ENCODE data around the gene MLH3.

- TF ChIP-seq CTCF (IDR thresholded peaks at IDR 0.05; ENCODE audit: borderline replicate concordance, extremely low read depth, low read length, poor library complexity, severe bottlenecking) (no peak), EZH2 (IDR thresholded peaks at IDR 0.05; ENCODE audit: borderline replicate concordance, low read depth, low read length, severe bottlenecking) (no peak)
Measured at GRCh38 chr14:74980731-74981461, 70.4 kb downstream of the MLH3 start.
